Glomerular visceral epithelial cell (primary cell): Measurements from ENCODE around the gene YPEL5.

Experiments used
- DNase-seq: peaks from one replicate; pipeline ENCODE4 v3.0.0-alpha.2; 2016; ENCODE audit errors: extremely low spot score

The YPEL5 gene

GRCh38 chr2:30165050-30165520 is 18.3 kb downstream of the YPEL5 start:
- peak; percentile 80 for DNase-seq

- DNase-seq = no peak
These were observed 18.8 kb downstream of the YPEL5 start for GRCh38 chr2:30165617-30166016.

- no peak for DNase-seq
These were observed 25.8 kb downstream of the YPEL5 start for GRCh38 chr2:30172627-30173026.

- DNase-seq = no peak
These were observed 30.6 kb downstream of the YPEL5 start for GRCh38 chr2:30177440-30177839.

- no peak for DNase-seq
These were observed 31.1 kb downstream of the YPEL5 start for GRCh38 chr2:30177956-30178355.

- no peak for DNase-seq
These were observed 32.0 kb downstream of the YPEL5 start for GRCh38 chr2:30178618-30179434.

GRCh38 chr2:30179536-30179935 is 32.7 kb downstream of the YPEL5 start:
- DNase-seq = no peak

GRCh38 chr2:30180226-30180625 is 33.4 kb downstream of the YPEL5 start:
- no peak for DNase-seq

GRCh38 chr2:30181176-30181575 is 34.4 kb downstream of the YPEL5 start:
- DNase-seq = no peak

GRCh38 chr2:30184035-30184434 is 37.2 kb downstream of the YPEL5 start:
- DNase-seq = no peak

- no peak for DNase-seq
These were observed 38.4 kb downstream of the YPEL5 start for GRCh38 chr2:30185178-30185577.

GRCh38 chr2:30188292-30188691 is 41.5 kb downstream of the YPEL5 start:
- no peak for DNase-seq

GRCh38 chr2:30190637-30191036 is 43.8 kb downstream of the YPEL5 start:
- no peak for DNase-seq

GRCh38 chr2:30191107-30191506 is 44.3 kb downstream of the YPEL5 start:
- no peak for DNase-seq

GRCh38 chr2:30191819-30192271 is 45.0 kb downstream of the YPEL5 start:
- no peak for DNase-seq

GRCh38 chr2:30192314-30192713 is 45.5 kb downstream of the YPEL5 start:
- DNase-seq = no peak

GRCh38 chr2:30193104-30193681 is 46.4 kb downstream of the YPEL5 start:
- DNase-seq = no peak

GRCh38 chr2:30194421-30194820 is 47.6 kb downstream of the YPEL5 start:
- DNase-seq = no peak

- no peak for DNase-seq
These were observed 48.2 kb downstream of the YPEL5 start for GRCh38 chr2:30195016-30195415.

- no peak for DNase-seq
These were observed 50.9 kb downstream of the YPEL5 start for GRCh38 chr2:30197570-30198192.

GRCh38 chr2:30201990-30202389 is 55.2 kb downstream of the YPEL5 start:
- DNase-seq = no peak

- no peak for DNase-seq
These were observed 56.3 kb downstream of the YPEL5 start for GRCh38 chr2:30203156-30203555.

GRCh38 chr2:30204281-30204680 is 57.5 kb downstream of the YPEL5 start:
- DNase-seq = no peak
